Esophagus (tissue), 2 donors: ENCODE data around the gene FAT1. TPM values are rescaled to one million over a fixed set of nuclear protein-coding genes. Genes with fewer than 3 reads are reported as not detected.

ENCODE experiments used
- H3K27ac ChIP-seq, 2 donors: one replicate each; pipeline ENCODE4 v1.5.1; 2013; ENCODE audit warnings: low read depth in 2 of 2, mild to moderate bottlenecking in 2 of 2, inconsistent platforms in 1 of 2, low read length in 1 of 2, moderate library complexity in 1 of 2
- H3K27me3 ChIP-seq, 2 donors: one replicate each; pipeline ENCODE4 v1.6.1; 2013; ENCODE audit warnings: low read length in 2 of 2, control low read depth in 1 of 2, mild to moderate bottlenecking in 1 of 2; ENCODE audit not compliant: insufficient read depth in 2 of 2, control insufficient read depth in 1 of 2
- H3K36me3 ChIP-seq, 2 donors: one replicate each; pipeline ENCODE4 v1.6.1; 2013; ENCODE audit warnings: low read length in 1 of 2; ENCODE audit not compliant: control insufficient read depth in 2 of 2, insufficient read depth in 2 of 2
- H3K4me1 ChIP-seq, 2 donors: one replicate each; pipeline ENCODE4 v1.6.1; 2013; ENCODE audit warnings: low read length in 1 of 2; ENCODE audit not compliant: control insufficient read depth in 2 of 2, insufficient read depth in 2 of 2
- H3K4me3 ChIP-seq, 2 donors: one replicate each; pipeline ENCODE4 v1.5.1; 2013; ENCODE audit warnings: low read length in 2 of 2, mild to moderate bottlenecking in 2 of 2, low read depth in 1 of 2, moderate library complexity in 1 of 2
- H3K9me3 ChIP-seq, 2 donors: one replicate each; pipeline ENCODE4 v1.6.1; 2013; ENCODE audit warnings: mild to moderate bottlenecking in 2 of 2, low read depth in 1 of 2, low read length in 1 of 2, moderate library complexity in 1 of 2; ENCODE audit not compliant: control insufficient read depth in 2 of 2, insufficient read depth in 1 of 2
- WGBS, 2 donors: extraction: QIAGEN DNeasy Blood & Tissue Kit; methylation state at CpG; one replicate each; pipeline ENCODE4 v1.1.7; 2013; 5-methylcytosine and 5-hydroxymethylcytosine counted together
- polyA plus RNA-seq, 2 donors: library from polyadenylated mRNA; stranded (reverse); fragments of 200-250 nt; gene quantifications; one replicate each; pipeline ENCODE4 v1.2.3, GENCODE V29; 2013
- donor health status: healthy with polysubstance abuse.
- donor health status: Bipolar disorder and iron deficiency.

FAT1 gene
- polyA plus RNA-seq, 2 donors = 11.5 to 21.0 TPM

- Histone ChIP-seq H3K4me1 (no peaks in the 10 kb centered on the region), H3K27me3 (no peaks in the 10 kb centered on the region), H3K27ac (no peak overlapping the region), H3K9me3 (no peaks in the 10 kb centered on the region), H3K36me3 (peaks cover 0 to 8% of the 10 kb centered on the region in 2 donors), H3K4me3 (no peak overlapping the region)
- WGBS, 2 donors = 75 to 77% methylated on average over 9 of the region's 9 CpGs
These were observed 100.7 kb downstream of the FAT1 start for GRCh38 chr4:186622788-186623464.

GRCh38 chr4:186621959-186622553, 101.6 kb downstream of the FAT1 start:
- Histone ChIP-seq H3K4me1 (no peaks in the 10 kb centered on the region), H3K9me3 (no peaks in the 10 kb centered on the region), H3K36me3 (peaks cover 0 to 5% of the 10 kb centered on the region in 2 donors), H3K4me3 (no peak overlapping the region), H3K27me3 (no peaks in the 10 kb centered on the region), H3K27ac (no peak overlapping the region)
- WGBS, 2 donors = 81% methylated on average over 9 of the region's 9 CpGs

DNA sequence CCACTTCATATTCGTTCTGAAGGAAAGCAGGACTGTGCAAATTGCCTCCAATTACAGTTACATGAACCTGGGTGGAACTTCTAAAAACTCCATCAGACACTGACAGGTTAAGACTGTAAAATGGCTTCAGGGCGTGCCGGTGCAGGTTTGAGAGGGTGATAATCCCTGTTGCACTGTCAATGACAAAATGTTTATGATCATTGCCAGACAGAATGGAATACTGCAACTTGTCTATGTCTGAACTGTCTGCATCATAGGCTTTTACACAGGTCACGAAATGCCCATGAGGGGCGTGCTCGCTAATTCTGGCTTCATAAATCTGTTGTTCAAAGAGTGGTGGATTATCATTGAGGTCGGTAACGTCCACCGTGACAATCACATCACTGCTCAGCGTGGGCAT, 104.6 kb downstream of the FAT1 start:
- Histone ChIP-seq H3K4me1 (no peaks in the 10 kb centered on the region), H3K27me3 (no peaks in the 10 kb centered on the region), H3K27ac (no peak overlapping the region), H3K4me3 (no peak overlapping the region), H3K9me3 (no peaks in the 10 kb centered on the region), H3K36me3 (peaks cover 0 to 10% of the 10 kb centered on the region in 2 donors)
- 85 to 95% methylated on average over 10 of the region's 10 CpGs for WGBS, 2 donors

- peaks cover 0 to 12% of the 10 kb centered on the region in 2 donors for H3K36me3 ChIP-seq
- no peaks in the 10 kb centered on the region for H3K9me3 ChIP-seq
- H3K4me3 ChIP-seq = no peak overlapping the region
- WGBS, 2 donors = 75 to 80% methylated on average over 3 of the region's 3 CpGs
- no peaks in the 10 kb centered on the region for H3K27me3 ChIP-seq
- no peak overlapping the region for H3K27ac ChIP-seq
- no peaks in the 10 kb centered on the region for H3K4me1 ChIP-seq
These were observed 105.7 kb downstream of the FAT1 start for GRCh38 chr4:186617921-186618320.

DNA sequence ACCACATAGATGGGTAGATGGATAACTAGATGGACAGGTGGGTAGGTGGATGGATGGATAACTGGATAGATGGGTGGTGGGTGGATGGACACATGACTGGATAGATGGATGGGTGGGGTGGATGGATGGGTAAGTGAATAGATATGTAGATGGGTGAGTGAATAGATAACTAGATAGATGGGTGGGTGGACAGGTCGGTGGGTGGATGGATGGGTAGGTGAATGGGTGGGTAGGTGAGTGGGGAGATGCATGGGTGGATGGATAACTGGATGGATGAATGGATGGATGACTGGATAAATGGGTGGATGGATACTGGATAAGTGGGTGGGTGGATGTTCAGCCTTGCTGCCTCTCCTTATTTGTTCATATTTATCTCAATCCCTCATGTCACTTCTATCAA, 116.2 kb downstream of the FAT1 start:
- no peaks in the 10 kb centered on the region for H3K27me3 ChIP-seq

DNA sequence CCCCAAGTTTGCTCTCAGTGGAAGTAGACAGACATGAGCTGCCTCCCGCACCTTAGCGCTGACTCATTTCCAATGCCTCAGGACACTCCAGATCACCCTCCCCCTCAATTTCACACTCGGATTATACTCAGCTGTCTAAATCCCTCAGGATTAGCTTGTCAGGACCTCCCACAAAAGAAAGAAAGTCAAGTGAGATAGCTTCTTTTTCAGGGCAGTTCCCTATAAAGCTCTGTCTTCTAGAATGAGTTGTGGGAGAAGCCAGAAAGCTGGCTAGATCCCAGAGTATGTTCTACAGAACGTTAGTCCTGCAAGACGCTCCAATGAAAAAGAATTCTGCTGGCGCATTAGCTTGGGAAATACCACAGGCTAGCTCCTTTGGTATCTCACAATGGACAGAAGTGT, 117.1 kb downstream of the FAT1 start:
- peaks cover 6 to 17% of the 10 kb centered on the region in 2 donors for H3K36me3 ChIP-seq
- WGBS, 2 donors = 51 to 67% methylated on average over 6 of the region's 6 CpGs

More for the DNA sequence above, 116.2 kb downstream of the FAT1 start:
- H3K9me3 ChIP-seq = no peaks in the 10 kb centered on the region
- WGBS, 2 donors = 90 to 100% methylated on average over 1 of the region's 1 CpG
- H3K4me3 ChIP-seq = no peak overlapping the region
- H3K4me1 ChIP-seq = no peaks in the 10 kb centered on the region
- no peak overlapping the region for H3K27ac ChIP-seq
- H3K36me3 ChIP-seq = peaks cover 6 to 17% of the 10 kb centered on the region in 2 donors

GRCh38 chr4:186605261-186605865, 118.3 kb downstream of the FAT1 start:
- no peak overlapping the region for H3K27ac ChIP-seq
- H3K36me3 ChIP-seq = peaks cover 9 to 15% of the 10 kb centered on the region in 2 donors
- WGBS, 2 donors = 79 to 89% methylated on average over 3 of the region's 3 CpGs

More for the DNA sequence above, 117.1 kb downstream of the FAT1 start:
- Histone ChIP-seq H3K27ac (no peak overlapping the region), H3K27me3 (no peaks in the 10 kb centered on the region), H3K9me3 (no peaks in the 10 kb centered on the region), H3K4me3 (no peak overlapping the region), H3K4me1 (no peaks in the 10 kb centered on the region)

GRCh38 chr4:186604124-186604807, 119.4 kb downstream of the FAT1 start:
- H3K36me3 ChIP-seq = peaks cover 12 to 13% of the 10 kb centered on the region in 2 donors
- no peaks in the 10 kb centered on the region for H3K4me1 ChIP-seq
- no peaks in the 10 kb centered on the region for H3K27me3 ChIP-seq
- H3K27ac ChIP-seq = no peak overlapping the region
- no peaks in the 10 kb centered on the region for H3K9me3 ChIP-seq
- WGBS, 2 donors = 60 to 78% methylated on average over 7 of the region's 7 CpGs
- H3K4me3 ChIP-seq = no peak overlapping the region

More at GRCh38 chr4:186605261-186605865, 118.3 kb downstream of the FAT1 start:
- Histone ChIP-seq H3K9me3 (no peaks in the 10 kb centered on the region), H3K4me3 (no peak overlapping the region), H3K27me3 (no peaks in the 10 kb centered on the region), H3K4me1 (no peaks in the 10 kb centered on the region)

DNA sequence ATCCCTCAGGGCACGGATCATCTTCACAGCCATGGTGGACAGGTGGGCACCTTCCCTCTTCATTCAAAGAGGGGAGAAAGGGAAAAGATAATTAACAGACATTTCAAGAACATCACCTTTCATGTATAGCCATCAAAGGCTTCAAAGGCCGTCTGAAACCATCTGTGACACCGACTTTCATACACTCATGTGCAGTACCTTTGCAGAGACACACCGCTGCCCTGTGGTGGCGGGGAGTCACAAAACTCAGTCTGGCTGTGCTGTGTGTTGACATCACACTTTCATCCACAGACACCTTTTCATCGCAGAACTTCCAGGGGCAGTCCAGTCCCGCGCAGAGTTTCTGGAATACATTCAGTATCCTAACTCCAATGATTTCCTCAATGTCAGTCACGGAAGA, 120.7 kb downstream of the FAT1 start:
- Histone ChIP-seq H3K4me1 (no peaks in the 10 kb centered on the region), H3K36me3 (peaks cover 15% of the 10 kb centered on the region in 2 donors), H3K27me3 (no peaks in the 10 kb centered on the region), H3K27ac (no peak overlapping the region), H3K4me3 (no peak overlapping the region), H3K9me3 (no peaks in the 10 kb centered on the region)
- 89 to 92% methylated on average over 9 of the region's 9 CpGs for WGBS, 2 donors
